ENCODE measurements around the gene FOXF1.

GRCh38 chr16:86540894-86541293, 30.6 kb downstream of the FOXF1 start:
- TF ChIP-seq, protein P1, sequence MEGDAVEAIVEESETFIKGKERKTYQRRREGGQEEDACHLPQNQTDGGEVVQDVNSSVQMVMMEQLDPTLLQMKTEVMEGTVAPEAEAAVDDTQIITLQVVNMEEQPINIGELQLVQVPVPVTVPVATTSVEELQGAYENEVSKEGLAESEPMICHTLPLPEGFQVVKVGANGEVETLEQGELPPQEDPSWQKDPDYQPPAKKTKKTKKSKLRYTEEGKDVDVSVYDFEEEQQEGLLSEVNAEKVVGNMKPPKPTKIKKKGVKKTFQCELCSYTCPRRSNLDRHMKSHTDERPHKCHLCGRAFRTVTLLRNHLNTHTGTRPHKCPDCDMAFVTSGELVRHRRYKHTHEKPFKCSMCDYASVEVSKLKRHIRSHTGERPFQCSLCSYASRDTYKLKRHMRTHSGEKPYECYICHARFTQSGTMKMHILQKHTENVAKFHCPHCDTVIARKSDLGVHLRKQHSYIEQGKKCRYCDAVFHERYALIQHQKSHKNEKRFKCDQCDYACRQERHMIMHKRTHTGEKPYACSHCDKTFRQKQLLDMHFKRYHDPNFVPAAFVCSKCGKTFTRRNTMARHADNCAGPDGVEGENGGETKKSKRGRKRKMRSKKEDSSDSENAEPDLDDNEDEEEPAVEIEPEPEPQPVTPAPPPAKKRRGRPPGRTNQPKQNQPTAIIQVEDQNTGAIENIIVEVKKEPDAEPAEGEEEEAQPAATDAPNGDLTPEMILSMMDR (conservative IDR thresholded peaks at IDR 0.05; ENCODE audit: low read depth, low read length) = no peak
- no peak for TF ChIP-seq EZH2 (IDR thresholded peaks at IDR 0.05; ENCODE audit: low read length, unreplicated experiment)
